Heart left ventricle (tissue), 16 donors: ENCODE data around the gene PPIG. TPM values are rescaled to one million over a fixed set of nuclear protein-coding genes. Genes with fewer than 3 reads are reported as not detected.
"Not testable (repeated sequence)": the region's sequence is repeated elsewhere in the genome, so short reads cannot be mapped to it uniquely, and the experiment has no call there.

Experiments used
- ATAC-seq, 4 donors: fragments of 200-7000 bp; cut with Tn5 transposase; one replicate each; pipeline ENCODE4 v1.9.1; 2020 to 2022; ENCODE audit warnings: moderate library complexity in 4 of 4, mild to moderate bottlenecking in 3 of 4, moderate number of reproducible peaks in 1 of 4
- DNase-seq, 5 donors: peaks; one replicate each; pipeline ENCODE4 v3.0.0-alpha.2; 2020
- H3K27ac ChIP-seq, 12 donors: fragments of 200-600 bp; sonication (generic) in 4 of 12; one replicate each; pipeline versions ENCODE4 v1.5.0 to v1.8.0; 2016 to 2022; ENCODE audit warnings: mild to moderate bottlenecking in 2 of 12
- H3K27me3 ChIP-seq, 9 donors: fragments of 200-600 bp; sonication (generic) in 2 of 9; one replicate each; pipeline versions ENCODE4 v1.5.1 to v1.8.0; 2016 to 2022; ENCODE audit warnings: mild to moderate bottlenecking in 3 of 9
- H3K36me3 ChIP-seq, 9 donors: fragments of 200-600 bp; sonication (generic) in 2 of 9; one replicate each; pipeline versions ENCODE4 v1.5.0 to v1.8.0; 2018 to 2022; ENCODE audit warnings: mild to moderate bottlenecking in 2 of 9
- H3K4me1 ChIP-seq, 12 donors: fragments of 200-600 bp; sonication (generic) in 4 of 12; one replicate each; pipeline versions ENCODE4 v1.5.0 to v1.8.0; 2016 to 2022; ENCODE audit warnings: mild to moderate bottlenecking in 3 of 12
- H3K4me3 ChIP-seq, 12 donors: fragments of 200-600 bp; sonication (generic) in 4 of 12; one replicate each; pipeline versions ENCODE4 v1.5.0 to v1.8.0; 2017 to 2022; ENCODE audit warnings: mild to moderate bottlenecking in 9 of 12, moderate library complexity in 4 of 12
- H3K9me3 ChIP-seq, 12 donors: fragments of 200-600 bp; sonication (generic) in 4 of 12; one replicate each; pipeline versions ENCODE4 v1.5.0 to v1.8.0; 2016 to 2022; ENCODE audit warnings: mild to moderate bottlenecking in 1 of 12
- CTCF ChIP-seq, 12 donors: fragments of 200-600 bp; sonication (generic) in 4 of 12; IDR thresholded peaks; one replicate each; pipeline versions ENCODE4 v1.5.0 to v1.8.0; 2018 to 2022; ENCODE audit warnings: antibody characterized with exemption in 12 of 12, mild to moderate bottlenecking in 5 of 12
- POLR2A ChIP-seq, 2 donors: fragments of 450-650 bp; IDR thresholded peaks; one replicate each; pipeline ENCODE4 v1.6.1; 2017; ENCODE audit warnings: antibody characterized with exemption in 2 of 2, mild to moderate bottlenecking in 2 of 2, moderate library complexity in 2 of 2
- WGBS, 4 donors: extraction: QIAGEN DNeasy Blood & Tissue Kit in 2 of 4; methylation state at CpG; one replicate each; pipeline versions ENCODE4 v1.1.5 to v1.1.7; 2013 to 2018; 5-methylcytosine and 5-hydroxymethylcytosine counted together
- intact Hi-C, 10 donors: fragments of 100-400 bp; cut with DNase I; formaldehyde crosslinking; loops; one replicate each; pipeline versions ENCODE4 v1.11.1 to v1.14.2; 2022
- polyA plus RNA-seq, 2 donors: library from polyadenylated mRNA; stranded (reverse); fragments of 200-250 nt; gene quantifications; one replicate each; pipeline ENCODE4 v1.2.3, GENCODE V29; 2013
- total RNA-seq, 9 donors: library from RNA; depleted of rRNA in 2 of 9; stranded (reverse); fragments of >200 nt in 2 of 9; fragmentation: NEBNext Ultra II Directional in 3 of 9; extraction: Animal tissue kit (Norgen Biotek cat#: 25700) in 3 of 9; gene quantifications; one replicate each; pipeline versions ENCODE4 v1.1.0 to v1.2.4, GENCODE V29; 2016 to 2023
- donor health status: ischemic (EF 13 %, LVEDD 7.1; RV severe dilation, severe dysfunction).
- donor health status: healthy with polysubstance abuse.
- donor health status: DM: no; HTN: yes; CAD: no.
- donor health status: DM: no; HTN: no; CAD: no.
- donor health status: ischemic (EF 25% LVEDD 6.9; RV normal size, moderate dysfunction).
- donor health status: ischemic (EF 25% LVEDD 5.7; RV mildly dilated, moderate dysfunction).
- donor health status: healthy.
- donor health status: DM: yes; HTN: yes; CAD: no.
- donor health status: ischemic (EF 35%, LVEDD 5.7; RV mildly dilated, moderate dysfunction).
- donor health status: nonischemic (EF 11% LVEDD 7.7; RV severe dilation, severe dysfunction).
- donor health status: DM: yes; HTN: yes; CAD: no.
- donor health status: PGD.
- donor health status: ischemic (EF 29% LVEDD 5.4; RV normal size, mild dysfunction).
- donor health status: nonischemic (EF 23%, LVEDD 6.1; RV moderate dilation, normal function).

Gene PPIG
- total and polyA plus RNA-seq, 11 donors, result 19.9 to 69.6 (median 39.9) TPM

DNA sequence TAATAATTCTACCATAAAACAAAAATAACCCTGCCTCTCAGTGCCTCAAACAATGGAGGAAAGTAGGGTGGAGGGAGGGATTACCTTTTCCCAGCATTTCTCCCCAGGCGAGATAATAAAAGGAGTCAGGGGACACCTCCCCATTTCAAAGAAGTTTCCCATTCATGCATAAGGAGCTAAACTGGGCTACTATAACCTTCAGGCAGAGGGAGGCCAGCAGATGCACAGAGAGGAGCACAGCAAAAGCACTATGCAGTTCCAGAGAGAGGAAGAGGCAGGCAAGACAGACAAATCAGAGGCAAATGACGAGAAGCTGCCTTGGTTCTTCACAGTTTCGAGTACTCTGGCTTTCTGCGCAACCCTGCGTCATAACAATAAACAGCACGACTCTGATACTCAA, 92.7 kb downstream of the PPIG start:
- Histone ChIP-seq H3K27ac (no peak overlapping the region), H3K27me3 (no peaks in the 10 kb centered on the region), H3K4me1 (no peaks in the 10 kb centered on the region), H3K4me3 (no peak overlapping the region), H3K36me3 (no peaks in the 10 kb centered on the region), H3K9me3 (peaks cover 0 to 11% (median 0%) of the 10 kb centered on the region in 12 donors)
- no peak for DNase-seq
- intact Hi-C loops, result no loop called here
- no peak for ATAC-seq
- 79 to 87% (median 86%) methylated on average over 6 of the region's 6 CpGs for WGBS, 4 donors
- no peak for TF ChIP-seq POLR2A (IDR thresholded peaks at IDR 0.05)
- TF ChIP-seq CTCF (IDR thresholded peaks at IDR 0.05), result no peak

DNA sequence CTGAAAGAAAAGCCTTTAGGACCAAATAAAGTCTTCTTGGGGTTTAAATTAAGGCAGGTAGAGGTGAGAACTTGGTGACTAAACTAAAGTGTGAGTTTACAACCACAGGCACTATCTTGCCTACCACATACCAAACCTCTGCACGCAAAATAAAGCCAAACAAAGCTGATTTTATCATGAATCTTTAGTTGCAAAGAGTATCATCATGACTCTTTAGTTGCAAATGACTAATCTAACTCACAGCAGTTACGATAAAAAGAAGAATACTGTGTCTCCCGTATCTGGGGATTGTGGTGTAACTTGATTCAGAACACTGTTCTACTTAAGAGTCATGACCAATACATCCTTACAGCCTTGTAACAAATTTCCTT, 98.9 kb downstream of the PPIG start:
- Histone ChIP-seq H3K36me3 (no peaks in the 10 kb centered on the region), H3K4me3 (no peak overlapping the region), H3K4me1 (no peaks in the 10 kb centered on the region), H3K9me3 (peaks cover 0 to 11% (median 0%) of the 10 kb centered on the region in 12 donors), H3K27me3 (no peaks in the 10 kb centered on the region), H3K27ac (no peak overlapping the region)
- no peak for ATAC-seq
- intact Hi-C loops, result no loop called here
- 66 to 89% (median 75%) methylated on average over 3 of the region's 3 CpGs for WGBS, 4 donors
- TF ChIP-seq POLR2A (IDR thresholded peaks at IDR 0.05), result no peak
- TF ChIP-seq CTCF (IDR thresholded peaks at IDR 0.05), result no peak
- DNase-seq, result no peak

GRCh38 chr2:169683425-169684134, 99.4 kb downstream of the PPIG start:
- Histone ChIP-seq H3K27me3 (no peaks in the 10 kb centered on the region), H3K27ac (no peak overlapping the region), H3K4me3 (no peak overlapping the region), H3K4me1 (no peaks in the 10 kb centered on the region), H3K9me3 (peaks cover 0 to 11% (median 0%) of the 10 kb centered on the region in 12 donors), H3K36me3 (no peaks in the 10 kb centered on the region)
- intact Hi-C loops, result no loop called here
- 73 to 85% (median 81%) methylated on average over 3 of the region's 3 CpGs for WGBS, 4 donors
- TF ChIP-seq CTCF (IDR thresholded peaks at IDR 0.05) (no peak), POLR2A (IDR thresholded peaks at IDR 0.05) (no peak)
- ATAC-seq (no peak), DNase-seq (no peak)

GRCh38 chr2:169684135-169684565, 100.0 kb downstream of the PPIG start:
- DNase-seq (no peak), ATAC-seq (no peak)
- TF ChIP-seq POLR2A (IDR thresholded peaks at IDR 0.05) (no peak), CTCF (IDR thresholded peaks at IDR 0.05) (no peak)
- Histone ChIP-seq H3K4me1 (no peaks in the 10 kb centered on the region), H3K4me3 (no peak overlapping the region), H3K27ac (no peak overlapping the region), H3K9me3 (peaks cover 0 to 13% (median 0%) of the 10 kb centered on the region in 12 donors), H3K27me3 (no peaks in the 10 kb centered on the region), H3K36me3 (no peaks in the 10 kb centered on the region)
- WGBS, 4 donors, result 72 to 92% (median 81%) methylated on average over 3 of the region's 3 CpGs
- intact Hi-C loops, result no loop called here

- H3K27ac ChIP-seq, H3K4me1 ChIP-seq, ATAC-seq, intact Hi-C loops, H3K4me3 ChIP-seq, H3K36me3 ChIP-seq, H3K27me3 ChIP-seq, DNase-seq: not testable (repeated sequence)
- peaks cover 0 to 18% (median 0%) of the 10 kb centered on the region in 12 donors for H3K9me3 ChIP-seq
- WGBS, 4 donors, result 85 to 96% (median 91%) methylated on average over 2 of the region's 2 CpGs
Measured at GRCh38 chr2:169684712-169685111, 100.6 kb downstream of the PPIG start.

DNA sequence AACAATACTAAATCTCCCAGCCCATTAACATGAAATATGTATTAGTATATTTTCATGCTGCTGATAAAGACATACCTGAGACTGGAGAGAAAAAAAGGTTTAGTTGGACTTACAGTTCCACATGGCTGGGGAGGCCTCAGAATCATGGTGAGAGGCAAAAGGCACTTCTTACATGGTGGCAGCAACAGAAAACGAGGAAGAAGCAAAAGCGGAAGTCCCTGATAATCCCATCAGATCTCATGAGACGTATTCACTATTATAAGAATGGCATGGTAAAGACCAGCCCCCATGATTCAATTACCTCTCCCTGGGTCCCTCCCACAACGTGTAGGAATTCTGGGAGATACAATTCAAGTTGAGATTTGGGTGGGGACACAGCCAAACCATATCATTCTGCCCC, 102.7 kb downstream of the PPIG start:
- peaks cover 0 to 27% (median 1%) of the 10 kb centered on the region in 12 donors for H3K9me3 ChIP-seq
- H3K4me3 ChIP-seq, DNase-seq, H3K36me3 ChIP-seq, ATAC-seq, H3K4me1 ChIP-seq, H3K27ac ChIP-seq, intact Hi-C loops, H3K27me3 ChIP-seq: not testable (repeated sequence)
- 78 to 82% (median 81%) methylated on average over 4 of the region's 4 CpGs for WGBS, 4 donors

DNA sequence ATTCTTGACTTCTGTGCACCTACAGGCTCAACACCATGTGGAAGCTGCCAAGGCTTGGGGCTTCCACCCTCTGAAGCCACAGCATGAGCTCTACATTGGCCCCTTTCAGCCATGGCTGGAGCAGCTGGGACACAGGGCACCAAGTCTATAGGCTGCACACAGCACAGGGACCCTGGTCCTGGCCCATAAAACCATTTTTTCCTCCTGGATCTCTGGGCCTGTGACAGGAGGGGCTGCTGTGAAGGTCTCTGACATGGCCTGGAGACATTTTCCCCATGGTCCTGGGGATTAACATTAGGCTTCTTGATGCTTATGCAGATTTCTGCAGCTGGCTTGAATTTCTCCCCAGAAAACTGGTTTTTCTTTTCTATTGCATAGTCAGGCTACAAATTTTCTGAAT, 103.8 kb downstream of the PPIG start:
- H3K4me1 ChIP-seq, DNase-seq, H3K4me3 ChIP-seq, ATAC-seq, H3K27me3 ChIP-seq, intact Hi-C loops, H3K36me3 ChIP-seq, H3K27ac ChIP-seq: not testable (repeated sequence)
- peaks cover 0 to 27% (median 1%) of the 10 kb centered on the region in 12 donors for H3K9me3 ChIP-seq
